Lower leg skin (tissue), 3 donors: Measurements from ENCODE around the gene UBALD1.

Source experiments
- CTCF ChIP-seq, 3 donors: fragments of 450-650 bp; IDR thresholded peaks; one replicate each; pipeline ENCODE4 v1.5.1; 2016; ENCODE audit warnings: antibody characterized with exemption in 3 of 3, mild to moderate bottlenecking in 3 of 3, moderate library complexity in 2 of 3
- POLR2A ChIP-seq, 2 donors: fragments of 450-650 bp; IDR thresholded peaks; one replicate each; pipeline ENCODE4 v1.6.1; 2016 to 2017; ENCODE audit warnings: antibody characterized with exemption in 2 of 2, mild to moderate bottlenecking in 1 of 2, moderate library complexity in 1 of 2

GRCh38 chr16:4593086-4593485 is 21.6 kb downstream of the UBALD1 start:
- TF ChIP-seq CTCF (IDR thresholded peaks at IDR 0.05), result no peak
- no peak for TF ChIP-seq POLR2A (IDR thresholded peaks at IDR 0.05)
